Measurements from ENCODE around the gene KLF5. TPM values are rescaled to one million over a fixed set of nuclear protein-coding genes. Genes with fewer than 3 reads are reported as not detected.

Gene KLF5
- total RNA-seq = 100 to 1,000 TPM in 1 of 6 donors, 10 to 100 TPM in 5; 43.5 to 112 (median 61.8) TPM

DNA sequence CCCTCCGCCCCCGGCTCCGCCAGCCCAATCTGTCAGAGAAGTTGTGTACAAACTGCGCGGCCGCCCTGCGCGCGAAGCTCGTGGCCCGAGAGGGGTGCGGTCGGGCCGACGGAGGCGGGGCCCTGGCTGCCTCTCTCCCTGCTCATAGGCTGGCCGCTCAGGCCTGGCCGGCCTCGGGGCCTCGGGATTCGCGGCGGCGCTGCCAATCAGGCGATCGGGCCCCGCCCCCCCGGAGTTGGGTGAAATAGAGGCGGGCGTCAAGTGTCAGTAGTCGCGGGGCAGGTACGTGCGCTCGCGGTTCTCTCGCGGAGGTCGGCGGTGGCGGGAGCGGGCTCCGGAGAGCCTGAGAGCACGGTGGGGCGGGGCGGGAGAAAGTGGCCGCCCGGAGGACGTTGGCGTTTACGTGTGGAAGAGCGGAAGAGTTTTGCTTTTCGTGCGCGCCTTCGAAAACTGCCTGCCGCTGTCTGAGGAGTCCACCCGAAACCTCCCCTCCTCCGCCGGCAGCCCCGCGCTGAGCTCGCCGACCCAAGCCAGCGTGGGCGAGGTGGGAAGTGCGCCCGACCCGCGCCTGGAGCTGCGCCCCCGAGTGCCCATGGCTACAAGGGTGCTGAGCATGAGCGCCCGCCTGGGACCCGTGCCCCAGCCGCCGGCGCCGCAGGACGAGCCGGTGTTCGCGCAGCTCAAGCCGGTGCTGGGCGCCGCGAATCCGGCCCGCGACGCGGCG lies at the start of gene KLF5:
TSS of gene KLF5 (plus strand) at position 270 of the 724 bp plus-strand sequence. CDS start at position 593, 323 bp downstream.
- Histone ChIP-seq H3K9me3 (no peaks in the 10 kb centered on the region), H3K4me1 (peaks cover 0 to 21% (median 5%) of the 10 kb centered on the region in 4 donors), H3K36me3 (no peaks in the 10 kb centered on the region), H3K27ac (peak within 1 kb of the TSS; percentile 74 to 91 (median 88)), H3K27me3 (no peaks in the 10 kb centered on the region), H3K4me3 (peak within 1 kb of the TSS; percentile 62 to 93 (median 78))
- TF ChIP-seq EP300 (IDR thresholded peaks at IDR 0.05) (peak in 1 of 4 donors; percentile 23), POLR2A (IDR thresholded peaks at IDR 0.05) (peak in 3 of 4 donors; percentile 76 to 99 (median 94)), POLR2AphosphoS5 (IDR thresholded peaks at IDR 0.05) (peak; percentile 66 to 97)
- TF ChIP-seq, protein P1, sequence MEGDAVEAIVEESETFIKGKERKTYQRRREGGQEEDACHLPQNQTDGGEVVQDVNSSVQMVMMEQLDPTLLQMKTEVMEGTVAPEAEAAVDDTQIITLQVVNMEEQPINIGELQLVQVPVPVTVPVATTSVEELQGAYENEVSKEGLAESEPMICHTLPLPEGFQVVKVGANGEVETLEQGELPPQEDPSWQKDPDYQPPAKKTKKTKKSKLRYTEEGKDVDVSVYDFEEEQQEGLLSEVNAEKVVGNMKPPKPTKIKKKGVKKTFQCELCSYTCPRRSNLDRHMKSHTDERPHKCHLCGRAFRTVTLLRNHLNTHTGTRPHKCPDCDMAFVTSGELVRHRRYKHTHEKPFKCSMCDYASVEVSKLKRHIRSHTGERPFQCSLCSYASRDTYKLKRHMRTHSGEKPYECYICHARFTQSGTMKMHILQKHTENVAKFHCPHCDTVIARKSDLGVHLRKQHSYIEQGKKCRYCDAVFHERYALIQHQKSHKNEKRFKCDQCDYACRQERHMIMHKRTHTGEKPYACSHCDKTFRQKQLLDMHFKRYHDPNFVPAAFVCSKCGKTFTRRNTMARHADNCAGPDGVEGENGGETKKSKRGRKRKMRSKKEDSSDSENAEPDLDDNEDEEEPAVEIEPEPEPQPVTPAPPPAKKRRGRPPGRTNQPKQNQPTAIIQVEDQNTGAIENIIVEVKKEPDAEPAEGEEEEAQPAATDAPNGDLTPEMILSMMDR (IDR thresholded peaks at IDR 0.05) = peak in 1 of 6 experiments; percentile 4
- DNase-seq = peak; percentile 98 to 99
- ATAC-seq (ENCODE audit: low FRiP score in 2 of 2) = peak; percentile 99
- WGBS, 2 donors = 0 to 1% methylated on average over 14 to 67 of the region's 93 CpGs

DNA sequence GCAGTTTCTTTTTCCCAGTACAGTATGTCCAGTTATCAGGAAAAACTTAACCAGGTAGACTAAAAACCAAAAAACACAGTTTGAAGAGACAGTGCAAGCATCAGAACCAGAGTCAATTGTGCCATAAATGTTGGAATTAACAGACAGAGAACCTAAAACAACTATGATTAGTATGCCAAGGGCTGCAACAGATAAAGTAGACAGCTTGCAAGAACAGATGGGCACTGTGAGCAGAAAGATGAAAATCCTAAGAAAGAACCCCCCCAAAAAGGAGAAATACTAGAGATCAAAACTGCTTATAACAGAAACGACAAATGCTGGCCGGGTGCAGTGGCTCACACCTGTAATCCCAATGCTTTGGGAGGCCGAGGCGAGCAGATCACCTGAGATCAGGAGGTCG lies 47.1 kb upstream of the KLF5 start:
- TF ChIP-seq, protein P1 (IDR thresholded peaks at IDR 0.05) = no peak
- no peak for TF ChIP-seq POLR2AphosphoS5 (IDR thresholded peaks at IDR 0.05)
- Histone ChIP-seq H3K27me3 (no peaks in the 10 kb centered on the region), H3K4me3 (no peak overlapping the region), H3K4me1 (no peaks in the 10 kb centered on the region), H3K27ac (no peak overlapping the region), H3K9me3 (no peaks in the 10 kb centered on the region), H3K36me3 (peaks cover 0 to 5% (median 0%) of the 10 kb centered on the region in 4 donors)
- 91 to 93% methylated on average over 5 of the region's 5 CpGs for WGBS, 2 donors
- ATAC-seq (ENCODE audit: low FRiP score in 2 of 2) = no peak
- DNase-seq = no peak

DNA sequence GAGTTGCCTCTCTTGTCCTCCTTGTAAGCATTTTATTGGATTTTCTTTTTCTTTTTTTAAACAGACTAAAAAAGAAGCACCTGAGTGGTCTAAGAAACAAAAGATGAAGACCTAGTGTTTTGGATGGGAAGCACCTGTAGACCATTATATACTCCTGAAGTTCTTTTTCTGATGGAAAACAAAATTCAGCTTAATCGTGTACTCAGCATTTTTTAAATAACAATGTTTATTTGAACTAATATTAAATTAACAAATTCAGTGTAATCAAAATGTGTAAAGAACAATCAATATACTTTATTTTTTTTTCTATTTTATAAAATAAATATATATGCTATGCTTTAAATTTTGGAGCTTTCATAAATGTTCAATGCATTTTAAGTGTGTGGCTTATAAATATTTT lies 43.0 kb upstream of the KLF5 start:
- DNase-seq (no peak), ATAC-seq (ENCODE audit: low FRiP score in 2 of 2) (no peak)
- H3K9me3 ChIP-seq = no peaks in the 10 kb centered on the region
- peaks cover 0 to 12% (median 0%) of the 10 kb centered on the region in 4 donors for H3K36me3 ChIP-seq
- 95 to 100% methylated on average over 1 of the region's 1 CpG for WGBS, 2 donors
- H3K4me1 ChIP-seq = no peaks in the 10 kb centered on the region
- H3K27me3 ChIP-seq = no peaks in the 10 kb centered on the region
- TF ChIP-seq, protein P1 (IDR thresholded peaks at IDR 0.05) = no peak
- no peak for TF ChIP-seq POLR2AphosphoS5 (IDR thresholded peaks at IDR 0.05)
- TF ChIP-seq EP300 (IDR thresholded peaks at IDR 0.05) = no peak
- no peak for TF ChIP-seq POLR2A (IDR thresholded peaks at IDR 0.05)
- H3K4me3 ChIP-seq = no peak overlapping the region
- no peak overlapping the region for H3K27ac ChIP-seq

DNA sequence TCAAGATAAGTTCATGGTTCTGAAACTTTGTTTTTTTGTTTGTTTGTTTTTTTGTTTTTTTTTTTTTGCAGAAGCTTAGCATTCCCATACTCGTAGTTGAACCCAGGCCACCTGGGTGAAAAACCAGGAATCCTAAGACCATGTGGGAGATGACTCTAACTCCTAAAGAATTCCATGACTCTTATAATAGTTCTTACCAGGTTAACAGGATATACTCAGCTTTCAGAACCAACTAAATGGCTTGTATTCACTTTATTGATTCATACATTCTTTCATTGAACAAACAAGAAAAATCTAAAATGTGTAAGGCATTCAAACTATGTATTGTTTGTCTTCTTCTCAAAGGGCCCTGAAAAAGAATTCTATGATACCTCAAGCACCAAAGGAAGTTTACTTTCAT lies 40.5 kb upstream of the KLF5 start:
- H3K4me1 ChIP-seq = no peaks in the 10 kb centered on the region
- WGBS, 2 donors = 68 to 77% methylated on average over 1 of the region's 1 CpG
- H3K27ac ChIP-seq = no peak overlapping the region
- no peaks in the 10 kb centered on the region for H3K27me3 ChIP-seq
- no peak overlapping the region for H3K4me3 ChIP-seq
- H3K36me3 ChIP-seq = peaks cover 0 to 12% (median 0%) of the 10 kb centered on the region in 4 donors
- DNase-seq (no peak), ATAC-seq (ENCODE audit: low FRiP score in 2 of 2) (no peak)
- H3K9me3 ChIP-seq = no peaks in the 10 kb centered on the region
- TF ChIP-seq EP300 (IDR thresholded peaks at IDR 0.05) (no peak), POLR2A (IDR thresholded peaks at IDR 0.05) (no peak), POLR2AphosphoS5 (IDR thresholded peaks at IDR 0.05) (no peak)
- TF ChIP-seq, protein P1 (IDR thresholded peaks at IDR 0.05) = no peak
